Vagina (tissue), 2 donors: ENCODE results near the gene FBXW4. TPM values are rescaled to one million over a fixed set of nuclear protein-coding genes. Genes with fewer than 3 reads are reported as not detected.

Experiments
- DNase-seq, 2 donors: peaks; one replicate each; pipeline ENCODE4 v3.0.0-alpha.2; 2017; ENCODE audit errors: extremely low spot score in 2 of 2
- H3K27ac ChIP-seq: fragments of 200-600 bp; sonication (generic); one replicate; pipeline ENCODE4 v1.5.1; 2019
- H3K27me3 ChIP-seq: fragments of 200-600 bp; sonication (generic); one replicate; pipeline ENCODE4 v1.5.1; 2019
- H3K36me3 ChIP-seq, 2 donors: fragments of 200-600 bp; sonication (generic); one replicate each; pipeline ENCODE4 v1.5.1; 2017 to 2019
- H3K4me1 ChIP-seq: fragments of 200-600 bp; sonication (generic); one replicate; pipeline ENCODE4 v1.5.1; 2019
- H3K4me3 ChIP-seq, 2 donors: fragments of 200-600 bp; sonication (generic); 1 replicate in 1 of 2; 2 replicates in 1 of 2; pipeline ENCODE4 v1.5.1; 2016 to 2019
- H3K9me3 ChIP-seq: fragments of 200-600 bp; sonication (generic); one replicate; pipeline ENCODE4 v1.5.1; 2019
- POLR2A ChIP-seq, 2 donors: fragments of 450-650 bp; IDR thresholded peaks; one replicate each; pipeline ENCODE4 v1.6.1; 2017; ENCODE audit warnings: antibody characterized with exemption in 2 of 2, mild to moderate bottlenecking in 2 of 2, moderate library complexity in 2 of 2
- POLR2AphosphoS5 ChIP-seq, 2 donors: sonication (generic); formaldehyde crosslinking; IDR thresholded peaks; one replicate each; pipeline ENCODE4 v1.9.0; 2017; ENCODE audit warnings: antibody characterized with exemption in 2 of 2, mild to moderate bottlenecking in 2 of 2, low read depth in 1 of 2; ENCODE audit not compliant: insufficient read depth in 1 of 2
- intact Hi-C: fragments of 100-400 bp; cut with DNase I; formaldehyde crosslinking; loops from one replicate; pipeline ENCODE4 v1.15.1; 2023
- total RNA-seq: library from RNA; depleted of rRNA; stranded (reverse); fragments of >200 nt; gene quantifications from one replicate; pipeline ENCODE4 v1.2.3, GENCODE V29; 2016
- TF ChIP-seq, protein P1 (sequence below), 3 experiments: fragments of 450-650 bp in 2 of 3; fragments of 200-600 bp in 1 of 3; sonication (generic) in 1 of 3; IDR thresholded peaks; one replicate each; pipeline ENCODE4 v1.5.1; 2017 to 2019; ENCODE audit warnings: antibody characterized with exemption in 3 of 3, mild to moderate bottlenecking in 2 of 3, moderate library complexity in 2 of 3

The FBXW4 gene
- total RNA-seq, 1 donor from 2014 or later: 49.6 TPM

DNA sequence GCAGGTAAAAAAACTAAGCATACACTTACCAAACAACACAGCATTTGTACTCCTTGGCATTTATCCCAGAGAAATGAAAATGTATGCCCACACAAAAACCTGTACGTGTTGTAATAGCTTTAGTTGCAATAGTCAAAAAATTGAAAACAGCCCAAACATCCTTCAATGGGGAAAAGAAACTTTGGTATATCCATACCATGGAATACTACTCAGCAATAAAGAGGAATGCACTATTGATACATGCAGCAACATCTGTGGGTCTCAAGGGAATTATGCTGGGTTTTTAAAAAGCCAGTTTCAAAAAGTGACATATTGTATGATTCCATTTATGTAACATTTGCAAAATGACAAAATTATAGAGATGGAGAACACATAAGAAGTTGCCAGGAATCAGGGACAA lies 71.4 kb downstream of the FBXW4 start:
- no peaks in the 10 kb centered on the region for H3K27me3 ChIP-seq
- DNase-seq: no peak
- H3K27ac ChIP-seq: no peak overlapping the region
- no peaks in the 10 kb centered on the region for H3K9me3 ChIP-seq
- TF ChIP-seq, protein P1, sequence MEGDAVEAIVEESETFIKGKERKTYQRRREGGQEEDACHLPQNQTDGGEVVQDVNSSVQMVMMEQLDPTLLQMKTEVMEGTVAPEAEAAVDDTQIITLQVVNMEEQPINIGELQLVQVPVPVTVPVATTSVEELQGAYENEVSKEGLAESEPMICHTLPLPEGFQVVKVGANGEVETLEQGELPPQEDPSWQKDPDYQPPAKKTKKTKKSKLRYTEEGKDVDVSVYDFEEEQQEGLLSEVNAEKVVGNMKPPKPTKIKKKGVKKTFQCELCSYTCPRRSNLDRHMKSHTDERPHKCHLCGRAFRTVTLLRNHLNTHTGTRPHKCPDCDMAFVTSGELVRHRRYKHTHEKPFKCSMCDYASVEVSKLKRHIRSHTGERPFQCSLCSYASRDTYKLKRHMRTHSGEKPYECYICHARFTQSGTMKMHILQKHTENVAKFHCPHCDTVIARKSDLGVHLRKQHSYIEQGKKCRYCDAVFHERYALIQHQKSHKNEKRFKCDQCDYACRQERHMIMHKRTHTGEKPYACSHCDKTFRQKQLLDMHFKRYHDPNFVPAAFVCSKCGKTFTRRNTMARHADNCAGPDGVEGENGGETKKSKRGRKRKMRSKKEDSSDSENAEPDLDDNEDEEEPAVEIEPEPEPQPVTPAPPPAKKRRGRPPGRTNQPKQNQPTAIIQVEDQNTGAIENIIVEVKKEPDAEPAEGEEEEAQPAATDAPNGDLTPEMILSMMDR (IDR thresholded peaks at IDR 0.05): no peak
- TF ChIP-seq POLR2AphosphoS5 (IDR thresholded peaks at IDR 0.05; ENCODE audit: insufficient read depth in 1 of 2, low read depth in 1 of 2) (no peak), POLR2A (IDR thresholded peaks at IDR 0.05) (no peak)
- intact Hi-C loops: no loop called here
- H3K4me3 ChIP-seq: no peak overlapping the region
- H3K4me1 ChIP-seq: peaks cover 21% of the 10 kb centered on the region
- H3K36me3 ChIP-seq: peaks cover 0 to 7% of the 10 kb centered on the region in 2 donors

DNA sequence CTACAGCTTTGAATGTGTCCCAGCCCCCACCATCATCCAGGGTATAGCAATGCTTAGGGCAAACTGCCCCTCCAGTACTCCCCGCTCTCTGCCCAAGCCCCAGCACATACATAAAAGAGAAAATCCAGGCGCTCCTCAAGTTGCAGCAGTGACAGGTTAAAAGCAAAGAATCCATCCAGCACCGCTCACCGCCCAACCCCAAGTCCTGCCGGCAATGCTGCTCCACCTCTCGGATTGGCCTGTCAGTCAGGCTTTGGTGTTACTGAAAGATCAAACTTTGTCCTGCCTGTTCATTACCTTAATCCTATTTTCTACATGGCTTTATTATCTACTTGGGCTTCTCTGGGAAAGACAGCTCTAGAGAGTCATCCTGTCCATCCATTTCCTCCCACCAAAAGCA lies 75.0 kb downstream of the FBXW4 start:
- peaks cover 0 to 12% of the 10 kb centered on the region in 2 donors for H3K36me3 ChIP-seq

DNA sequence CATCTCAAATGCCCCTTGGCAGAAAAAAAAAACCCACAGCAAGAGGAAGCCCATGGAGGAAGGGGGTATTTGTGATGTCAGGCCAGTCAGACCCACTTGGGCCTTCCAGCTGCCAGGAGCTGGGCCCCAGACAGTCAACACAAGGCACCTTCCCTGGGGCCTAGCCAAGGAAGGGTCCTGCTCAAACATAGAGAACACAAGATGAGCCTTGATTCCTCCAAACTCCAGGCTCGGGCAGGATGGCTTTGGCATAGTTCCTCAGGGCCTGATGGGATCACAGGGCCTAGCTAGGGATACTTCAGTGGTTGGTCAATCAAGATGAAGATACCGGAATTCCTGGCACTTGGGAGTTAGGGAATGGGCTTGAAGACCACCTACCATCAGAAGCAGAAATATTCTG lies 76.1 kb downstream of the FBXW4 start:
- H3K4me3 ChIP-seq: no peak overlapping the region
- H3K4me1 ChIP-seq: no peaks in the 10 kb centered on the region
- H3K27ac ChIP-seq: no peak overlapping the region
- no peaks in the 10 kb centered on the region for H3K9me3 ChIP-seq
- TF ChIP-seq, protein P1 (IDR thresholded peaks at IDR 0.05): no peak
- TF ChIP-seq POLR2A (IDR thresholded peaks at IDR 0.05): no peak
- no peak for TF ChIP-seq POLR2AphosphoS5 (IDR thresholded peaks at IDR 0.05; ENCODE audit: insufficient read depth in 1 of 2, low read depth in 1 of 2)
- no peaks in the 10 kb centered on the region for H3K27me3 ChIP-seq
- intact Hi-C loops: no loop called here
- H3K36me3 ChIP-seq: peaks cover 0 to 5% of the 10 kb centered on the region in 2 donors
- no peak for DNase-seq

More for the DNA sequence above, 75.0 kb downstream of the FBXW4 start:
- TF ChIP-seq, protein P1 (IDR thresholded peaks at IDR 0.05): no peak
- TF ChIP-seq POLR2A (IDR thresholded peaks at IDR 0.05) (no peak), POLR2AphosphoS5 (IDR thresholded peaks at IDR 0.05; ENCODE audit: insufficient read depth in 1 of 2, low read depth in 1 of 2) (no peak)
- Histone ChIP-seq H3K27ac (no peak overlapping the region), H3K4me1 (peaks cover 4% of the 10 kb centered on the region), H3K27me3 (no peaks in the 10 kb centered on the region), H3K4me3 (no peak overlapping the region), H3K9me3 (no peaks in the 10 kb centered on the region)
- intact Hi-C loops: no loop called here
- DNase-seq: no peak

DNA sequence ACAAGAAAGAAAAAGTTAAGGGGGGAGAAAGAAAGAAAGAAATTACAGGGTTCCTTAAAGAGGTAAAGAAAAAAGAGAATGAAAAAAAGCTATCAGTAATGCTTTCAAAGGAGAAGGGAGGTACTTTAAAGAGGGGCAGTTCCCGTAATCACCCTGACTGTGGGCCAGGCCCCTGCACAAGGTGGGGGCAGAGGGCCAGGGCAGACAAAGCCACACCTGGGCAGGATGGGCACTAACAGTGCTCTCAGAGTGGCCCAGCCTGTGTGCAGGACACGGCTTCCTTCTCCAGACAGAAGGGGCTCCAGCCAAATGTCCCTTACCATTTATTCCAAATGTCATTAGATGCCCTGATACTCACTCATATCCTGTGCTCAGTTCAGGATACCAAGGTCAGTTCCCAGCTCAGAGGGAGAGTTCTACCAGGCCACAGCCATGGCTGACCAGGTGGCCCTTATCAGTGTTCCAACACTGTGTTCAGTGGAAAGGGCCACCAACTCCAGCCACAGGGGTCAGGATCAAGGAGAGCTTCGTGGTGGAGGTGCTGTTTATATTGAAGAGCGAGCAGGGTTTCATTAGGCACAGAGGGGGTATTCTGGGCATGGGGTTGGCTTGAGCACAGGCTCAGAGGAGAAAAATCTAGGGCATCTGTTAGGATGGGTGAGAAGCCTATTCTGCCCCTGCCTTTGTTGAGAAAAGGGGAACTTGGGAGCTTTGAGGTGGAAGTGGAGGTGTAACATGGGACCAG lies 77.0 kb downstream of the FBXW4 start:
- TF ChIP-seq, protein P1 (IDR thresholded peaks at IDR 0.05): no peak
- TF ChIP-seq POLR2A (IDR thresholded peaks at IDR 0.05) (no peak), POLR2AphosphoS5 (IDR thresholded peaks at IDR 0.05; ENCODE audit: insufficient read depth in 1 of 2, low read depth in 1 of 2) (no peak)
- H3K4me1 ChIP-seq: no peaks in the 10 kb centered on the region
- H3K9me3 ChIP-seq: no peaks in the 10 kb centered on the region
- H3K27ac ChIP-seq: no peak overlapping the region
- intact Hi-C loops: no loop called here
- peaks cover 0 to 5% of the 10 kb centered on the region in 2 donors for H3K36me3 ChIP-seq
- H3K4me3 ChIP-seq: no peak overlapping the region
- DNase-seq: no peak
- H3K27me3 ChIP-seq: no peaks in the 10 kb centered on the region

DNA sequence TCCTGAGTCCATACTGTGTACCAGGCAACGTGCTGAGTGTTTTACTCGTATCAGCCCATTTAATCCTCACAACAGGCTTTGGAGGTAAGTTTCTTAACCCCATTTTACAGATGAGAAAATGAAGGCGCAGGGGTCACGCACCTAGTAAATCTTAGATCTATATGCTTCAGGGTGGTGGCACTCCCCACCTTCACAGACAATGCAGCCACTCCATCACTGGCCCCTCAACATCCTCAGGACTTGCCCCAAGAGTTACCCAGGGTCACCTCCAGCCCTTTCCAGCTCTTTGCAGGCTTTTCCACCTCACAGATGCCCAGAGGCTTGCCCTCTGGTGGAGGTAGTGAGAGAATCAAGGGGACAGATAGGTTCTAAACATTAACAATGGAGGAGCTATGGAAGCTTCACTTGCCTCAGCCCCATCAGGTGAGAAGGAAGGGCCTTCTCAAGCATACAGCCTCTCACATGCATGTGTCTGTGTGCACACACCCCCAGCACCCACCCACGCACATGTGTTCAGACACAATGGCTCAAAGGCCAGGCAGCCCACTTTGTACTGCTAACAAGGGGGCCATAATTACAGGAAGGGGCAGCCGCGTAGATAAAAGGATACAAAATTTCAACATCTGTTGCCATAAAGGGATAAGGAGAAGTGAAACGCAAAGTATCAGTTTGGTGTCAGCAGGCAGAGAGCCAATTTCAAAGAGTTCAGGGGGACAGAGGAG lies 77.7 kb downstream of the FBXW4 start:
- Histone ChIP-seq H3K4me1 (no peaks in the 10 kb centered on the region), H3K36me3 (peaks cover 0 to 8% of the 10 kb centered on the region in 2 donors), H3K4me3 (no peak overlapping the region), H3K27me3 (no peaks in the 10 kb centered on the region), H3K9me3 (no peaks in the 10 kb centered on the region), H3K27ac (no peak overlapping the region)
- TF ChIP-seq, protein P1 (IDR thresholded peaks at IDR 0.05): no peak
- TF ChIP-seq POLR2A (IDR thresholded peaks at IDR 0.05) (no peak), POLR2AphosphoS5 (IDR thresholded peaks at IDR 0.05; ENCODE audit: insufficient read depth in 1 of 2, low read depth in 1 of 2) (no peak)
- intact Hi-C loops: no loop called here
- DNase-seq: no peak
